H1 (cell line): Measurements from ENCODE around the gene PTPRJ. TPM values are rescaled to one million over a fixed set of nuclear protein-coding genes. Genes with fewer than 3 reads are reported as not detected.

Experiments used
- CTCF ChIA-PET: fragments of 300-600 bp; sonication (Branson Sonifier 250); formaldehyde crosslinking; loops from one replicate; lab custom pipeline; 2021; ENCODE audit not compliant: partially characterized antibody; lab: Charles Lee
- POLR2A ChIA-PET: fragments of 300-600 bp; sonication (Branson Sonifier 250); formaldehyde crosslinking; loops from one replicate; lab custom pipeline; 2021; ENCODE audit warnings: inconsistent platforms; ENCODE audit not compliant: partially characterized antibody; lab: Charles Lee
- DNase-seq, 2 experiments: peaks; one replicate each; pipeline versions ENCODE4 v3.0.0 to v3.0.0-alpha.2; 2010 to 2022; ENCODE audit warnings: low spot score in 2 of 2, low read depth in 1 of 2, mixed read lengths in 1 of 2
- FAIRE-seq: peaks from 2 replicates; lab custom pipeline; 2011; peaks lifted over from hg19 to GRCh38; lab: Jason Lieb, UNC
- H2AFZ ChIP-seq: 2 replicates; pipeline ENCODE4 v1.8.1; 2012; ENCODE audit warnings: low read length, inconsistent platforms
- H2AK5ac ChIP-seq: 2 replicates; pipeline ENCODE4 v1.6.1; 2013; ENCODE audit warnings: low read depth, low read length
- H2BK120ac ChIP-seq: replicated peaks from 2 replicates; pipeline ENCODE3; 2013; ENCODE audit warnings: low read depth, low read length, inconsistent platforms
- H2BK12ac ChIP-seq: 2 replicates; pipeline ENCODE4 v1.6.1; 2013; ENCODE audit warnings: low read depth, low read length
- H2BK15ac ChIP-seq: 2 replicates; pipeline ENCODE4 v1.6.1; 2013; ENCODE audit warnings: low read length
- H2BK20ac ChIP-seq: 2 replicates; pipeline ENCODE4 v1.6.1; 2013; ENCODE audit warnings: low read length
- H2BK5ac ChIP-seq: 2 replicates; pipeline ENCODE4 v1.6.1; 2013; ENCODE audit warnings: low read depth, low read length
- H3K14ac ChIP-seq: 2 replicates; pipeline ENCODE4 v1.6.1; 2013; ENCODE audit warnings: inconsistent platforms; ENCODE audit not compliant: insufficient read length
- H3K18ac ChIP-seq: 2 replicates; pipeline ENCODE4 v1.6.1; 2013; ENCODE audit warnings: low read length; ENCODE audit errors: extremely low read depth
- H3K23ac ChIP-seq: 2 replicates; pipeline ENCODE4 v1.6.1; 2013; ENCODE audit warnings: inconsistent platforms; ENCODE audit not compliant: insufficient read length
- H3K23me2 ChIP-seq: 2 replicates; pipeline ENCODE4 v1.6.1; 2013; ENCODE audit warnings: low read depth, low read length
- H3K27ac ChIP-seq: 2 replicates; pipeline ENCODE4 v1.6.1; 2011; ENCODE audit warnings: low read depth, low read length, inconsistent platforms
- H3K27me3 ChIP-seq, 4 experiments: replicated peaks in 1 of 4; 1 replicate in 1 of 4; 2 replicates in 3 of 4; pipeline versions ENCODE4 v1.6.1 to v1.8.1; 2011 to 2013; ENCODE audit warnings: low read length in 3 of 4, mild to moderate bottlenecking in 3 of 4, inconsistent platforms in 2 of 4, mixed read lengths in 2 of 4, moderate library complexity in 1 of 4; ENCODE audit not compliant: control insufficient read depth in 3 of 4, insufficient read depth in 3 of 4; ENCODE audit errors: extremely low read depth in 1 of 4
- H3K36me3 ChIP-seq, 4 experiments: 2 replicates each; pipeline versions ENCODE4 v1.6.1 to v1.8.1; 2011 to 2013; ENCODE audit warnings: mild to moderate bottlenecking in 4 of 4, low read length in 3 of 4, moderate library complexity in 2 of 4, control low read depth in 1 of 4, inconsistent platforms in 1 of 4; ENCODE audit not compliant: insufficient read depth in 4 of 4, control insufficient read depth in 2 of 4
- H3K4ac ChIP-seq: replicated peaks from 2 replicates; pipeline ENCODE3; 2013; ENCODE audit warnings: low read length, low read depth, mixed read lengths, inconsistent platforms; ENCODE audit not compliant: insufficient read length
- H3K4me1 ChIP-seq, 4 experiments: replicated peaks in 1 of 4; 1 replicate in 1 of 4; 2 replicates in 3 of 4; pipeline versions ENCODE4 v1.6.1 to v1.8.1; 2011 to 2013; ENCODE audit warnings: low read length in 3 of 4, inconsistent platforms in 2 of 4, mixed read lengths in 1 of 4; ENCODE audit not compliant: insufficient read depth in 4 of 4, control insufficient read depth in 3 of 4
- H3K4me2 ChIP-seq, 2 experiments: 2 replicates each; pipeline versions ENCODE4 v1.6.1 to v1.8.1; 2011 to 2013; ENCODE audit warnings: low read depth in 2 of 2, low read length in 2 of 2, control low read depth in 1 of 2, inconsistent platforms in 1 of 2, mild to moderate bottlenecking in 1 of 2; ENCODE audit not compliant: insufficient read depth in 1 of 2
- H3K4me3 ChIP-seq, 4 experiments: fragments of 200-600, 300-600 bp in 1 of 4; sonication (generic), shearing (Covaris generic), sonication (Bioruptor Twin) in 1 of 4; 2 replicates each; pipeline versions ENCODE4 v1.5.1 to v1.8.1; 2011 to 2016; ENCODE audit warnings: low read length in 4 of 4, low read depth in 3 of 4, control low read depth in 2 of 4, inconsistent platforms in 2 of 4, mild to moderate bottlenecking in 2 of 4, mixed read lengths in 1 of 4, moderate library complexity in 1 of 4; ENCODE audit not compliant: insufficient read depth in 2 of 4; ENCODE audit errors: extremely low read depth in 1 of 4
- H3K56ac ChIP-seq: replicated peaks from 2 replicates; pipeline ENCODE3; 2013; ENCODE audit warnings: low read depth, mild to moderate bottlenecking, mixed read lengths, low read length, inconsistent platforms; ENCODE audit not compliant: insufficient read length
- H3K79me1 ChIP-seq: 2 replicates; pipeline ENCODE4 v1.6.1; 2013; ENCODE audit warnings: low read depth, low read length, control low read depth
- H3K79me2 ChIP-seq, 2 experiments: 2 replicates each; pipeline versions ENCODE4 v1.6.1 to v1.8.1; 2012 to 2013; ENCODE audit warnings: low read length in 2 of 2, mild to moderate bottlenecking in 2 of 2, inconsistent platforms in 1 of 2; ENCODE audit not compliant: insufficient read depth in 2 of 2, control insufficient read depth in 1 of 2
- H3K9ac ChIP-seq, 4 experiments: replicated peaks in 1 of 4; 1 replicate in 1 of 4; 2 replicates in 3 of 4; pipeline versions ENCODE4 v1.6.1 to v1.8.1; 2011 to 2013; ENCODE audit warnings: low read depth in 3 of 4, low read length in 3 of 4, control low read depth in 2 of 4, mild to moderate bottlenecking in 2 of 4, moderate library complexity in 2 of 4, inconsistent platforms in 1 of 4; ENCODE audit errors: extremely low read depth in 1 of 4
- H3K9me3 ChIP-seq, 2 experiments: 2 replicates each; pipeline versions ENCODE4 v1.6.1 to v1.8.1; 2012 to 2013; ENCODE audit warnings: mild to moderate bottlenecking in 2 of 2, moderate library complexity in 2 of 2, control low read depth in 1 of 2, inconsistent platforms in 1 of 2, low read depth in 1 of 2, low read length in 1 of 2, mixed read lengths in 1 of 2; ENCODE audit not compliant: insufficient read depth in 2 of 2
- H4K20me1 ChIP-seq, 2 experiments: replicated peaks in 1 of 2; 2 replicates each; pipeline versions ENCODE3 to v1.8.1; 2011 to 2013; ENCODE audit warnings: inconsistent platforms in 2 of 2, low read length in 2 of 2, mild to moderate bottlenecking in 1 of 2; ENCODE audit not compliant: insufficient read depth in 2 of 2, control insufficient read depth in 1 of 2
- H4K5ac ChIP-seq: 2 replicates; pipeline ENCODE4 v1.6.1; 2013; ENCODE audit warnings: low read length, low read depth, mixed read lengths, inconsistent platforms; ENCODE audit not compliant: insufficient read length
- H4K8ac ChIP-seq: 2 replicates; pipeline ENCODE4 v1.8.0; 2013; ENCODE audit warnings: mild to moderate bottlenecking, moderate library complexity, low read length, inconsistent platforms; ENCODE audit not compliant: insufficient read depth; ENCODE audit errors: extremely low read depth
- H4K91ac ChIP-seq: replicated peaks from 2 replicates; pipeline ENCODE3; 2013; ENCODE audit warnings: low read length, mixed read lengths, inconsistent platforms; ENCODE audit not compliant: insufficient read length
- ASH2L ChIP-seq: fragments of 200-600, 300-600 bp; sonication (generic); IDR thresholded peaks from one replicate; pipeline ENCODE4 v1.7.1; 2017; ENCODE audit warnings: low read length
- CHD2 ChIP-seq: IDR thresholded peaks from 2 replicates; pipeline ENCODE4 v1.6.1; 2012; ENCODE audit warnings: low read length, improper control_type of control experiment
- EP300 ChIP-seq, 2 experiments: IDR thresholded peaks; 1 replicate in 1 of 2; 2 replicates in 1 of 2; pipeline ENCODE4 v1.6.1; 2011 to 2012; ENCODE audit warnings: low read depth in 2 of 2, low read length in 2 of 2, mild to moderate bottlenecking in 2 of 2, borderline replicate concordance in 1 of 2, inconsistent platforms in 1 of 2, moderate library complexity in 1 of 2
- EZH2 ChIP-seq: fragments of 200-600 bp; sonication (generic); IDR thresholded peaks from 2 replicates; pipeline ENCODE4 v1.7.1; 2012; ENCODE audit warnings: low read depth, mild to moderate bottlenecking, moderate library complexity, low read length, inconsistent platforms; ENCODE audit not compliant: severe bottlenecking
- RFX5 ChIP-seq: IDR thresholded peaks from 2 replicates; pipeline ENCODE4 v1.6.1; 2011; ENCODE audit warnings: low read depth, low read length, improper control_type of control experiment, borderline replicate concordance
- ZNF274 ChIP-seq: IDR thresholded peaks from 2 replicates; pipeline ENCODE4 v1.7.0; 2012; ENCODE audit warnings: low read length, borderline replicate concordance; ENCODE audit errors: extremely low read depth
- WGBS, 2 experiments: shearing (Covaris generic) in 1 of 2; methylation state at CpG; one replicate each; pipeline versions ENCODE4 v1.1.6 to v1.1.7; 2013 to 2015; ENCODE audit warnings: low lambda C conversion rate in 2 of 2, mixed read lengths in 2 of 2, inconsistent platforms in 1 of 2, low coverage in 1 of 2, missing lambda C conversion rate in 1 of 2; ENCODE audit not compliant: insufficient replicate concordance in 2 of 2, insufficient coverage in 1 of 2, insufficient read length in 1 of 2; ENCODE audit errors: extremely low coverage in 1 of 2, missing lambda C conversion rate in 1 of 2; 5-methylcytosine and 5-hydroxymethylcytosine counted together
- polyA plus RNA-seq, 7 experiments: library from polyadenylated mRNA; depleted of rRNA in 3 of 7; stranded (reverse) in 5 of 7; unstranded in 2 of 7; fragments of >200 nt in 5 of 7; fragments of 200-250 nt in 2 of 7; gene quantifications; 1 replicate in 5 of 7; 2 replicates in 1 of 7; 4 replicates in 1 of 7; pipeline versions ENCODE4 v1.2.1 to v1.2.3, GENCODE V29; 2011 to 2013; ENCODE audit warnings: missing spikeins in 2 of 7, mixed read lengths in 2 of 7
- total RNA-seq: library from RNA; stranded (reverse); fragmentation: NEBNext Ultra II Directional; extraction: Animal tissue kit (Norgen Biotek cat#: 25700); gene quantifications from 2 replicates; pipeline ENCODE4 v1.2.1, GENCODE V29; 2021

PTPRJ gene
- total and polyA plus RNA-seq, 2 of the 8 experiments (the other 6 are each of a cell fraction or from before 2014, with no cell fraction given): 4.4 to 22.6 TPM

GRCh38 chr11:48029681-48030290, 49.4 kb downstream of the PTPRJ start:
- Histone ChIP-seq H3K27ac (no peak overlapping the region), H3K23me2 (no peaks in the 10 kb centered on the region), H2BK5ac (no peak overlapping the region), H4K8ac (no peak overlapping the region), H3K9ac (no peak overlapping the region), H4K91ac (no peak overlapping the region), H2AK5ac (no peak overlapping the region), H4K20me1 (peaks cover 0 to 7% of the 10 kb centered on the region in 2 experiments), H3K9me3 (no peaks in the 10 kb centered on the region), H2BK12ac (no peak overlapping the region), H3K4ac (no peak overlapping the region), H2BK15ac (no peak overlapping the region), H3K4me1 (peaks cover 4 to 19% (median 8%) of the 10 kb centered on the region in 4 experiments), H3K79me1 (0 out of 2 replicates have a peak, but pooled peaks cover 3% of the 10 kb centered on the region), H2AFZ (no peak overlapping the region), H3K56ac (no peak overlapping the region), H3K36me3 (no peaks in the 10 kb centered on the region), H2BK120ac (no peak overlapping the region), H3K14ac (no peak overlapping the region), H3K79me2 (peaks cover 0 to 10% of the 10 kb centered on the region in 2 experiments; a peak in 1 of 4 replicates), H3K18ac (no peak overlapping the region), H2BK20ac (no peak overlapping the region), H3K23ac (no peak overlapping the region), H3K4me3 (no peak overlapping the region), H3K4me2 (no peak overlapping the region), H3K27me3 (no peaks in the 10 kb centered on the region), H4K5ac (no peak overlapping the region)
- ChIA-PET CTCF (interaction anchor here (1.5 kb wide), 1 partner anchor 58 kb away, joined by 3 read pairs; no protein-coding TSS in a partner anchor), POLR2A (interaction anchor here (0.6 to 1.4 kb wide), 2 partner anchors 22 to 72 kb away, joined by 3 to 4 read pairs; no protein-coding TSS in a partner anchor)
- WGBS, 2 experiments: 95% methylated on average over 6 of the region's 6 CpGs; no CpG with 5 or more reads in 1 of the 2 experiments
- FAIRE-seq: no peak
- DNase-seq: no peak
- TF ChIP-seq RFX5 (no peak), CHD2 (no peak), ASH2L (no peak), EP300 (IDR thresholded peaks at IDR 0.05; ENCODE audit: borderline replicate concordance in 1 of 2, low read depth in 2 of 2, low read length in 2 of 2) (no peak), ZNF274 (no peak), EZH2 (no peak)
